ENCODE measurements around the gene KCNAB2. TPM values are rescaled to one million over a fixed set of nuclear protein-coding genes. Genes with fewer than 3 reads are reported as not detected.

Gene KCNAB2
- total and polyA plus RNA-seq, 2 experiments from 2014 or later: 3.9 to 4.8 TPM

DNA sequence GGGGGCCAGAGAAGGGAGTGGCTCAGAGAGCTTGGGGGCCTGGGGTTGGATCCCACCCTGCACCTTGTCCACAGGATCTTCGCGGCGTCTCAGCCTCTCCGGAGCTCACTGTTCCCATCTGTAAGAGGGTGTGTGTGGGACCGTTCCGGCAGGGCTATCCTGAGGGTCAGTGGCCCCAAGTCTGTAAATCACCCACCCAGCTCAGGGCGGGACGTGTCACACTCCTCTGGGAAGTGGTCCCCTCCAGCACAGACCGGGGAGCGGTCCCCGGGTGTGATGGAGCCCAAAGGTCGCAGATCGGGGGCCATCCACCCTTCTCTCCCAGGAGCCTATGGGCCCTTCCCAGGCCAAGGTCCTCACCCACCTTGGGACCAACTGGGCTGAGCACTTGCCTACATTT, 40.0 kb downstream of the KCNAB2 start:
- WGBS, 2 experiments (ENCODE audit: low coverage in 1 of 2, low lambda C conversion rate in 2 of 2, missing lambda C conversion rate in 2 of 2): 92 to 93% methylated on average over 10 to 13 of the region's 13 CpGs
- no peak overlapping the region for H2AFZ ChIP-seq
- H3K79me2 ChIP-seq (ENCODE audit: insufficient read depth): no peaks in the 10 kb centered on the region
- H3K4me2 ChIP-seq (ENCODE audit: unreplicated experiment): no peak overlapping the region
- no peaks in the 10 kb centered on the region for H3K36me3 ChIP-seq (ENCODE audit: low read depth)
- H3F3A ChIP-seq (ENCODE audit: insufficient read depth): peaks cover 16% of the 10 kb centered on the region
- no peak for DNase-seq
- H3K9ac ChIP-seq: no peak overlapping the region
- H4K20me1 ChIP-seq (ENCODE audit: insufficient read depth): no peaks in the 10 kb centered on the region
- no peak overlapping the region for H3K27ac ChIP-seq
- in situ Hi-C loops (cut with MboI): no loop called here
- no peak overlapping the region for H3K4me3 ChIP-seq
- H3K27me3 ChIP-seq (replicated peaks; ENCODE audit: insufficient read depth): no peaks in the 10 kb centered on the region
- 0 out of 2 replicates have a peak, but pooled peaks cover 9% of the 10 kb centered on the region for H3K4me1 ChIP-seq (ENCODE audit: insufficient read depth)
- no peak for TF ChIP-seq EZH2 (IDR thresholded peaks at IDR 0.05; ENCODE audit: insufficient read depth, poor library complexity, severe bottlenecking)
- TF ChIP-seq EZH2phosphoT487 (IDR thresholded peaks at IDR 0.05; ENCODE audit: insufficient read depth, low read depth): no peak
- no peaks in the 10 kb centered on the region for H3K9me2 ChIP-seq (ENCODE audit: insufficient read depth)
- no peaks in the 10 kb centered on the region for H3K9me3 ChIP-seq (ENCODE audit: low read depth)

DNA sequence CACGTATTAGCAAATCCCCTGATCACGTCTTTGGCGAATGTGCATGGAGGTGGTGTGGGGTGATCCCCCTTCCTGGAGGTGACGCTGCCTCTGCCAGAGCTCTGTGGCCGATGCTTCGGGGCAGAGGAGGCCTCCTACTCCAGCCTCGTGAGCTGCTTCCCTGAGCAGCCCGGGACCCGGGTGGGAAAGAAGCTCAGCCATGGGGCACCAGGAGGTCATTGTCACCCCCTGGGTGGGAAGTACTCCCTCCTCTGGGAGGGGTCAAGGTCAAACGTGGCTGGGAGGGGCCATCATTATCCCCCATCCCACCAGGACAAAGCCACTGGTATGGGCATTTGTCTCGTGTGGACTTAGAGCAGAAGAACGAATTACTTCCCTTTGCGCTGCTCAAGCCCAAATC, 40.7 kb downstream of the KCNAB2 start:
- H3K4me1 ChIP-seq (ENCODE audit: insufficient read depth): 0 out of 2 replicates have a peak, but pooled peaks cover 9% of the 10 kb centered on the region
- no peak overlapping the region for H3K27ac ChIP-seq
- no peak overlapping the region for H3K4me3 ChIP-seq
- TF ChIP-seq EZH2phosphoT487 (IDR thresholded peaks at IDR 0.05; ENCODE audit: insufficient read depth, low read depth) (no peak), EZH2 (IDR thresholded peaks at IDR 0.05; ENCODE audit: insufficient read depth, poor library complexity, severe bottlenecking) (no peak)
- no peaks in the 10 kb centered on the region for H3K27me3 ChIP-seq (replicated peaks; ENCODE audit: insufficient read depth)
- no peak overlapping the region for H3K4me2 ChIP-seq (ENCODE audit: unreplicated experiment)
- no peaks in the 10 kb centered on the region for H3K9me3 ChIP-seq (ENCODE audit: low read depth)
- H3K9me2 ChIP-seq (ENCODE audit: insufficient read depth): no peaks in the 10 kb centered on the region
- H4K20me1 ChIP-seq (ENCODE audit: insufficient read depth): no peaks in the 10 kb centered on the region
- H2AFZ ChIP-seq: no peak overlapping the region
- 82 to 83% methylated on average over 13 of the region's 13 CpGs for WGBS, 2 experiments (ENCODE audit: low coverage in 1 of 2, low lambda C conversion rate in 2 of 2, missing lambda C conversion rate in 2 of 2)
- peaks cover 16% of the 10 kb centered on the region for H3F3A ChIP-seq (ENCODE audit: insufficient read depth)
- in situ Hi-C loops (cut with MboI): no loop called here
- H3K36me3 ChIP-seq (ENCODE audit: low read depth): no peaks in the 10 kb centered on the region
- DNase-seq: no peak
- H3K79me2 ChIP-seq (ENCODE audit: insufficient read depth): no peaks in the 10 kb centered on the region
- H3K9ac ChIP-seq: no peak overlapping the region

DNA sequence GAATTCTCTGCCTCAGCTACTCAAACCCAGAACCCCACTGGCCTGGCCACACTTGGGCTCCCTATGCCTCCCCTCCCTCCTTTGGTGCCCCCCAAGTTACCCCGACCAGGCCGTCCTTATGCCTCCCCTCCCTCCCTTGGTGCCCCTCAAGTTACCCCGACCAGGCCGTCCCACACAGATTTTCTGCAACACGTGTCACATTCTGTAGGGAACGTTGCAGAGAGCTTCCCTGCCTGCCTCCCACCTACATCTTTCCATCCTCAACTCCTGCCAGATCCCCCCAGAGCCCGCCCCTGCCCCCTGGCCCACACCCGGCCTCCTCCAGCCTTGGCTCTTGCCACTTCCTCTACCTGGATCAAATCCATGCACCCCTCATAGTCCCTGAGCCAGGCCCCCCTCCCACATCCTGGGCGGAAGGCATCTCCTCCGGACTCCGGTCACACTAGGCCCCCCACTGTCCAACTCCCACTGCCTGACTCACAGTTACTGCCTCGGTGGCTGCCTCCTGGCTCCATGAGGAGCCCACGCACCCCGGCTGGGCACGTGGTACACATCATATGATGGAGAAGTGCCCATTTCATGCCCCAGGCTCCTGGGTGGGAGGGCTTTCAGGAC, 41.2 kb downstream of the KCNAB2 start:
- Histone ChIP-seq H4K20me1 (ENCODE audit: insufficient read depth) (no peaks in the 10 kb centered on the region), H3K9me2 (ENCODE audit: insufficient read depth) (no peaks in the 10 kb centered on the region), H3K4me2 (ENCODE audit: unreplicated experiment) (no peak overlapping the region), H3K36me3 (ENCODE audit: low read depth) (no peaks in the 10 kb centered on the region), H3K27me3 (replicated peaks; ENCODE audit: insufficient read depth) (no peaks in the 10 kb centered on the region), H3K9me3 (ENCODE audit: low read depth) (no peaks in the 10 kb centered on the region), H3K4me1 (ENCODE audit: insufficient read depth) (0 out of 2 replicates have a peak, but pooled peaks cover 9% of the 10 kb centered on the region), H3K9ac (no peak overlapping the region), H2AFZ (no peak overlapping the region), H3F3A (ENCODE audit: insufficient read depth) (peaks cover 16% of the 10 kb centered on the region), H3K27ac (no peak overlapping the region), H3K79me2 (ENCODE audit: insufficient read depth) (no peaks in the 10 kb centered on the region), H3K4me3 (no peak overlapping the region)
- in situ Hi-C loops (cut with MboI): no loop called here
- no peak for TF ChIP-seq EZH2phosphoT487 (IDR thresholded peaks at IDR 0.05; ENCODE audit: insufficient read depth, low read depth)
- TF ChIP-seq EZH2 (IDR thresholded peaks at IDR 0.05; ENCODE audit: insufficient read depth, poor library complexity, severe bottlenecking): no peak
- WGBS, 2 experiments (ENCODE audit: low coverage in 1 of 2, low lambda C conversion rate in 2 of 2, missing lambda C conversion rate in 2 of 2): 77 to 84% methylated on average over 11 to 15 of the region's 15 CpGs
- DNase-seq: no peak

DNA sequence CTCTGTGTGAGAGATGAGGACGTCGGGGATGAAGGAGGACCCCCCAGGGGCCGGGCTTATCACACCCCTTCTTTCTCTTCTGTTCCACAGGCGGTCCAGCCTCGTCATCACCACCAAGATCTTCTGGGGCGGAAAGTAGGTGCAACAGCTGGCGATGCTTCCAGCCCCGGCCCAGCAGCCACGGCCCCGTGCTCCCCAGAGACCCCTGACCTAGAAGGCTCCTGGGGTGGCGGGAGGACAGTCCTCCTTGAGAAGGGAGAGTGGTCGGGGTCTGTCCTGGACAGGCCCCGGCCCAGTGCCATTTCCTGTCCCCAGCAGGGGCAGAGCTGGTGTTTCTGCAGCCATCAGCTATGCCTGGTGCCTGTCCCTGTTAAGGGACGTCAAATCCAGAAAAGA, 41.7 kb downstream of the KCNAB2 start:
- in situ Hi-C loops (cut with MboI): no loop called here
- no peaks in the 10 kb centered on the region for H3K36me3 ChIP-seq (ENCODE audit: low read depth)
- no peak for DNase-seq
- H3K9me3 ChIP-seq (ENCODE audit: low read depth): no peaks in the 10 kb centered on the region
- no peaks in the 10 kb centered on the region for H3K27me3 ChIP-seq (replicated peaks; ENCODE audit: insufficient read depth)
- H4K20me1 ChIP-seq (ENCODE audit: insufficient read depth): no peaks in the 10 kb centered on the region
- H3K79me2 ChIP-seq (ENCODE audit: insufficient read depth): no peaks in the 10 kb centered on the region
- H3F3A ChIP-seq (ENCODE audit: insufficient read depth): peaks cover 16% of the 10 kb centered on the region
- H2AFZ ChIP-seq: no peak overlapping the region
- H3K4me2 ChIP-seq (ENCODE audit: unreplicated experiment): no peak overlapping the region
- H3K4me3 ChIP-seq: no peak overlapping the region
- TF ChIP-seq EZH2 (IDR thresholded peaks at IDR 0.05; ENCODE audit: insufficient read depth, poor library complexity, severe bottlenecking) (no peak), EZH2phosphoT487 (IDR thresholded peaks at IDR 0.05; ENCODE audit: insufficient read depth, low read depth) (no peak)
- H3K4me1 ChIP-seq (ENCODE audit: insufficient read depth): 0 out of 2 replicates have a peak, but pooled peaks cover 9% of the 10 kb centered on the region
- 88 to 91% methylated on average over 14 of the region's 14 CpGs for WGBS, 2 experiments (ENCODE audit: low coverage in 1 of 2, low lambda C conversion rate in 2 of 2, missing lambda C conversion rate in 2 of 2)
- no peak overlapping the region for H3K9ac ChIP-seq
- no peak overlapping the region for H3K27ac ChIP-seq
- no peaks in the 10 kb centered on the region for H3K9me2 ChIP-seq (ENCODE audit: insufficient read depth)

All from GM23248 (cell line).